GM12878 (cell line): ENCODE data around the gene EYA4. TPM values are rescaled to one million over a fixed set of nuclear protein-coding genes. Genes with fewer than 3 reads are reported as not detected.

Source experiments
- ATAC-seq: fragments of 200-7000 bp; cut with Tn5 transposase; 3 replicates; pipeline ENCODE4 v1.9.1; 2020; ENCODE audit warnings: mild to moderate bottlenecking, moderate library complexity
- BruUV-seq: library from RNA; stranded (reverse); fragments of 400-500 nt; replicated peaks from 2 replicates; lab custom pipeline; 2021; lab: Mats Ljungman, UMichigan
- CTCF ChIA-PET: fragments of 300-600 bp; sonication (Branson Sonifier 250); formaldehyde crosslinking; extraction: SDS; loops from one replicate; lab custom pipeline; 2021; ENCODE audit warnings: inconsistent platforms; lab: Yijun Ruan, JAX
- POLR2A ChIA-PET: fragments of 350-600 bp; formaldehyde crosslinking; extraction: SDS; loops from one replicate; lab custom pipeline; 2021; ENCODE audit warnings: inconsistent platforms; lab: Charles Lee
- RAD21 ChIA-PET: fragments of 300-600 bp; sonication (Branson Sonifier 250); formaldehyde crosslinking; loops from one replicate; lab custom pipeline; 2023; ENCODE audit warnings: antibody characterized with exemption; ENCODE audit not compliant: unreplicated experiment; lab: Charles Lee
- SMC1A ChIA-PET: fragments of 300-600 bp; sonication (Branson Sonifier 250); formaldehyde crosslinking; loops from one replicate; lab custom pipeline; 2023; ENCODE audit not compliant: unreplicated experiment, uncharacterized antibody; lab: Charles Lee
- DNase-seq: peaks from one replicate; pipeline ENCODE4 v3.0.0-alpha.2; 2011; ENCODE audit warnings: low read depth, low spot score
- FAIRE-seq: peaks from 3 replicates; lab custom pipeline; 2011; peaks lifted over from hg19 to GRCh38; lab: Jason Lieb, UNC
- H2AFZ ChIP-seq: 2 replicates; pipeline ENCODE4 v1.6.0; 2011; ENCODE audit warnings: low read depth, low read length, control low read depth; ENCODE audit not compliant: control insufficient read depth
- H3K27ac ChIP-seq: 2 replicates; pipeline ENCODE4 v1.5.1; 2011; ENCODE audit warnings: control low read depth; ENCODE audit not compliant: control insufficient read depth, insufficient read depth
- H3K27me3 ChIP-seq, 2 experiments: replicated peaks in 1 of 2; 2 replicates each; pipeline versions ENCODE4 v1.6.0 to v1.6.1; 2011; ENCODE audit warnings: low read length in 1 of 2; ENCODE audit not compliant: control insufficient read depth in 2 of 2, insufficient read depth in 2 of 2
- H3K36me3 ChIP-seq, 2 experiments: 2 replicates each; pipeline ENCODE4 v1.5.1; 2011; ENCODE audit warnings: low read length in 1 of 2; ENCODE audit not compliant: control insufficient read depth in 2 of 2, insufficient read depth in 2 of 2
- H3K4me1 ChIP-seq: 2 replicates; pipeline ENCODE4 v1.6.1; 2011; ENCODE audit warnings: mild to moderate bottlenecking, low read length, moderate library complexity, mixed read lengths; ENCODE audit not compliant: control insufficient read depth, insufficient read depth
- H3K4me2 ChIP-seq: 2 replicates; pipeline ENCODE4 v1.6.0; 2011; ENCODE audit warnings: control low read depth; ENCODE audit not compliant: control insufficient read depth, insufficient read depth
- H3K4me3 ChIP-seq: fragments of 200-600 bp; sonication (generic); 2 replicates; pipeline ENCODE4 v1.5.1; 2016
- H3K79me2 ChIP-seq: 2 replicates; pipeline ENCODE4 v1.6.0; 2011; ENCODE audit warnings: low read length; ENCODE audit not compliant: control insufficient read depth, insufficient read depth
- H3K9ac ChIP-seq: 2 replicates; pipeline ENCODE4 v1.8.0; 2011; ENCODE audit warnings: low read length, control low read depth, mixed read lengths; ENCODE audit not compliant: control insufficient read depth, insufficient read depth
- H3K9me3 ChIP-seq: replicated peaks from 3 replicates; pipeline ENCODE4 v1.5.1; 2011; ENCODE audit warnings: mild to moderate bottlenecking, low read length; ENCODE audit not compliant: control insufficient read depth, insufficient read depth
- H4K20me1 ChIP-seq: 2 replicates; pipeline ENCODE4 v1.6.0; 2011; ENCODE audit not compliant: control insufficient read depth, insufficient read depth
- ATF7 ChIP-seq: fragments of 450-650 bp; IDR thresholded peaks from 2 replicates; pipeline ENCODE4 v1.6.1; 2016; ENCODE audit warnings: low read depth, mild to moderate bottlenecking
- BCL11A ChIP-seq: IDR thresholded peaks from 2 replicates; pipeline ENCODE4 v1.6.1; 2011; ENCODE audit warnings: low read depth, low read length
- BMI1 ChIP-seq: fragments of 450-650 bp; IDR thresholded peaks from 2 replicates; pipeline ENCODE4 v1.6.1; 2016; ENCODE audit warnings: mild to moderate bottlenecking, moderate library complexity, borderline replicate concordance
- BRCA1 ChIP-seq: IDR thresholded peaks from 2 replicates; pipeline ENCODE4 v1.6.1; 2011; ENCODE audit warnings: low read depth, low read length, improper control_type of control experiment
- CBX5 ChIP-seq: sonication (generic); IDR thresholded peaks from 2 replicates; pipeline ENCODE4 v1.6.1; 2016; ENCODE audit warnings: low read depth, moderate library complexity, mild to moderate bottlenecking, inconsistent platforms
- JUNB ChIP-seq: IDR thresholded peaks from 2 replicates; pipeline ENCODE4 v1.6.1; 2016; ENCODE audit warnings: antibody characterized with exemption, mild to moderate bottlenecking
- KDM1A ChIP-seq: fragments of 200-600 bp; sonication (generic); IDR thresholded peaks from 2 replicates; pipeline ENCODE4 v1.6.1; 2016; ENCODE audit warnings: borderline replicate concordance
- MTA3 ChIP-seq: IDR thresholded peaks from 2 replicates; pipeline ENCODE4 v1.6.1; 2012; ENCODE audit warnings: low read length, inconsistent platforms, borderline replicate concordance
- NR2C1 ChIP-seq: fragments of 450-650 bp; IDR thresholded peaks from 2 replicates; pipeline ENCODE4 v1.6.1; 2017; ENCODE audit warnings: antibody characterized with exemption, mild to moderate bottlenecking, moderate library complexity
- NR2F1 ChIP-seq: fragments of 450-650 bp; conservative IDR thresholded peaks from 2 replicates; pipeline ENCODE4 v1.6.1; 2017; ENCODE audit warnings: mild to moderate bottlenecking
- POLR2A ChIP-seq: IDR thresholded peaks from 2 replicates; pipeline ENCODE4 v1.6.1; 2011; ENCODE audit warnings: low read depth, mild to moderate bottlenecking, low read length
- POLR2AphosphoS5 ChIP-seq: IDR thresholded peaks from 2 replicates; pipeline ENCODE4 v1.6.1; 2011; ENCODE audit warnings: mild to moderate bottlenecking, low read length, inconsistent platforms
- POU2F2 ChIP-seq: IDR thresholded peaks from 3 replicates; pipeline ENCODE4 v1.6.1; 2011; ENCODE audit warnings: low read depth, mild to moderate bottlenecking, low read length, borderline replicate concordance
- RAD21 ChIP-seq: IDR thresholded peaks from 2 replicates; pipeline ENCODE4 v1.6.1; 2011; ENCODE audit warnings: mild to moderate bottlenecking, low read depth, low read length, moderate library complexity; ENCODE audit not compliant: insufficient read depth
- RUNX3 ChIP-seq: IDR thresholded peaks from 2 replicates; pipeline ENCODE4 v1.6.1; 2012; ENCODE audit warnings: low read length, inconsistent platforms
- YBX1 ChIP-seq: fragments of 450-650 bp; IDR thresholded peaks from 2 replicates; pipeline ENCODE4 v1.6.1; 2016; ENCODE audit warnings: antibody characterized with exemption
- WGBS: methylation state at CpG from one replicate; pipeline ENCODE4 v1.1.6; 2016; ENCODE audit warnings: low lambda C conversion rate; ENCODE audit not compliant: insufficient replicate concordance, insufficient coverage; ENCODE audit errors: missing lambda C conversion rate; 5-methylcytosine and 5-hydroxymethylcytosine counted together
- in situ Hi-C: fragments of 300-500 bp; cut with MboI; formaldehyde crosslinking; loops from 9 replicates; pipeline ENCODE4 v1.14.3; 2018; ENCODE audit warnings: mixed read lengths
- intact Hi-C: fragments of 100-400 bp; cut with micrococcal nuclease; formaldehyde crosslinking; loops from one replicate; pipeline ENCODE4 v1.14.2; 2022; ENCODE audit not compliant: unreplicated experiment
- polyA plus RNA-seq, 11 experiments: library from polyadenylated mRNA; depleted of rRNA in 4 of 11; unstranded in 6 of 11; stranded (reverse) in 5 of 11; fragments of >200 nt; fragmentation: Nextera tagmentation in 4 of 11; fragmentation: Illumina TruSeq in 1 of 11; extraction: Ambion mirVana in 4 of 11; extraction: Trizol in 1 of 11; gene quantifications; 1 replicate in 1 of 11; 2 replicates in 10 of 11; pipeline versions ENCODE4 v1.2.1 to v1.2.3, GENCODE V29; 2011 to 2016; ENCODE audit warnings: inconsistent platforms in 2 of 11, missing spikeins in 2 of 11, low read depth in 1 of 11
- total RNA-seq, 4 experiments: library from RNA; depleted of rRNA in 3 of 4; stranded (reverse); fragments of >200 nt in 3 of 4; fragmentation: Illumina TruSeq in 1 of 4; extraction: Trizol in 1 of 4; gene quantifications; 2 replicates each; pipeline versions ENCODE4 v1.2.1 to v1.2.3, GENCODE V29; 2013 to 2021
- TF ChIP-seq, protein P1 (sequence below): fragments of 450-650 bp; IDR thresholded peaks from 2 replicates; pipeline ENCODE4 v1.6.1; 2017; ENCODE audit warnings: antibody characterized with exemption, mild to moderate bottlenecking, moderate library complexity
- TF ChIP-seq, protein P2 (sequence below): fragments of 450-650 bp; IDR thresholded peaks from 2 replicates; pipeline ENCODE4 v1.6.1; 2016; ENCODE audit warnings: mild to moderate bottlenecking
- TF ChIP-seq, protein P3 (sequence below): fragments of 450-650 bp; formaldehyde crosslinking; IDR thresholded peaks from 2 replicates; pipeline ENCODE4 v1.4.0; 2020; ENCODE audit warnings: mild to moderate bottlenecking, moderate library complexity

Gene EYA4
- total and polyA plus RNA-seq, 10 of the 15 experiments (the other 5 are each of a cell fraction or from before 2014, with no cell fraction given), result 0.02 TPM; not detected in 9

DNA sequence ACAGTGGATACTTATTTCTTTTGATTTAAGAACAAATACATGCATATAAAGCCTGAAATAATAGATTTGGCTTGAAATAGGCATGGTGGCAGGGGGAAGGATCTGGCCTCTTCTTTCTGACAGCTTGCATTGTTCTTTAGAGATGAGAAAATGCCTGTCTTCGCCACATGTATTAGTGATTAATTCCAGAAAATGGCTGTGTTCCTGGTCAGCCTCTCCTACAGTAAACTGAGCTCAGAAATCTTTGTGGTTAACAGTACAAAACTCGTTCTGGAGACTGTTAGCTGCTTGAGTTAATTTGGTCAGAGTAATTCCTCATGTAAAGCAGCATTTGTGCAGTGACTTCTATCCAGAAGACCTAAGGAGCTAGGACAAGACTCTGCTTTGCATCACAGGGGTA is 151.5 kb downstream of the EYA4 start:
- H3K27me3 ChIP-seq, result no peaks in the 10 kb centered on the region
- H3K36me3 ChIP-seq, result no peaks in the 10 kb centered on the region
- H3K4me3 ChIP-seq, result no peak overlapping the region
- in situ Hi-C loops (no loop called here), intact Hi-C loops (no loop called here)
- ChIA-PET CTCF (no interaction called here), POLR2A (no interaction called here), SMC1A (no interaction called here), RAD21 (no interaction called here)
- no peaks in the 10 kb centered on the region for H3K9me3 ChIP-seq
- no peaks in the 10 kb centered on the region for H4K20me1 ChIP-seq
- no peak overlapping the region for H3K4me2 ChIP-seq
- no TSS peak for BruUV-seq
- DNase-seq (no peak), ATAC-seq (no peak), FAIRE-seq (no peak)
- H3K27ac ChIP-seq, result no peak overlapping the region
- TF ChIP-seq MTA3, result no peak
- no peak for TF ChIP-seq POLR2A
- no peak for TF ChIP-seq YBX1
- TF ChIP-seq, protein P1, sequence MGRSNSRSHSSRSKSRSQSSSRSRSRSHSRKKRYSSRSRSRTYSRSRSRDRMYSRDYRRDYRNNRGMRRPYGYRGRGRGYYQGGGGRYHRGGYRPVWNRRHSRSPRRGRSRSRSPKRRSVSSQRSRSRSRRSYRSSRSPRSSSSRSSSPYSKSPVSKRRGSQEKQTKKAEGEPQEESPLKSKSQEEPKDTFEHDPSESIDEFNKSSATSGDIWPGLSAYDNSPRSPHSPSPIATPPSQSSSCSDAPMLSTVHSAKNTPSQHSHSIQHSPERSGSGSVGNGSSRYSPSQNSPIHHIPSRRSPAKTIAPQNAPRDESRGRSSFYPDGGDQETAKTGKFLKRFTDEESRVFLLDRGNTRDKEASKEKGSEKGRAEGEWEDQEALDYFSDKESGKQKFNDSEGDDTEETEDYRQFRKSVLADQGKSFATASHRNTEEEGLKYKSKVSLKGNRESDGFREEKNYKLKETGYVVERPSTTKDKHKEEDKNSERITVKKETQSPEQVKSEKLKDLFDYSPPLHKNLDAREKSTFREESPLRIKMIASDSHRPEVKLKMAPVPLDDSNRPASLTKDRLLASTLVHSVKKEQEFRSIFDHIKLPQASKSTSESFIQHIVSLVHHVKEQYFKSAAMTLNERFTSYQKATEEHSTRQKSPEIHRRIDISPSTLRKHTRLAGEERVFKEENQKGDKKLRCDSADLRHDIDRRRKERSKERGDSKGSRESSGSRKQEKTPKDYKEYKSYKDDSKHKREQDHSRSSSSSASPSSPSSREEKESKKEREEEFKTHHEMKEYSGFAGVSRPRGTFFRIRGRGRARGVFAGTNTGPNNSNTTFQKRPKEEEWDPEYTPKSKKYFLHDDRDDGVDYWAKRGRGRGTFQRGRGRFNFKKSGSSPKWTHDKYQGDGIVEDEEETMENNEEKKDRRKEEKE, result no peak
- no peak for TF ChIP-seq KDM1A
- TF ChIP-seq RAD21, result no peak
- TF ChIP-seq CBX5, result no peak
- no peak for TF ChIP-seq POU2F2
- TF ChIP-seq BRCA1, result no peak
- TF ChIP-seq, protein P2, sequence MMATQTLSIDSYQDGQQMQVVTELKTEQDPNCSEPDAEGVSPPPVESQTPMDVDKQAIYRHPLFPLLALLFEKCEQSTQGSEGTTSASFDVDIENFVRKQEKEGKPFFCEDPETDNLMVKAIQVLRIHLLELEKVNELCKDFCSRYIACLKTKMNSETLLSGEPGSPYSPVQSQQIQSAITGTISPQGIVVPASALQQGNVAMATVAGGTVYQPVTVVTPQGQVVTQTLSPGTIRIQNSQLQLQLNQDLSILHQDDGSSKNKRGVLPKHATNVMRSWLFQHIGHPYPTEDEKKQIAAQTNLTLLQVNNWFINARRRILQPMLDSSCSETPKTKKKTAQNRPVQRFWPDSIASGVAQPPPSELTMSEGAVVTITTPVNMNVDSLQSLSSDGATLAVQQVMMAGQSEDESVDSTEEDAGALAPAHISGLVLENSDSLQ, result no peak
- TF ChIP-seq ATF7, result no peak
- TF ChIP-seq BCL11A, result no peak
- TF ChIP-seq BMI1, result no peak
- no peak for TF ChIP-seq JUNB
- no peak for TF ChIP-seq NR2F1
- TF ChIP-seq, protein P3, sequence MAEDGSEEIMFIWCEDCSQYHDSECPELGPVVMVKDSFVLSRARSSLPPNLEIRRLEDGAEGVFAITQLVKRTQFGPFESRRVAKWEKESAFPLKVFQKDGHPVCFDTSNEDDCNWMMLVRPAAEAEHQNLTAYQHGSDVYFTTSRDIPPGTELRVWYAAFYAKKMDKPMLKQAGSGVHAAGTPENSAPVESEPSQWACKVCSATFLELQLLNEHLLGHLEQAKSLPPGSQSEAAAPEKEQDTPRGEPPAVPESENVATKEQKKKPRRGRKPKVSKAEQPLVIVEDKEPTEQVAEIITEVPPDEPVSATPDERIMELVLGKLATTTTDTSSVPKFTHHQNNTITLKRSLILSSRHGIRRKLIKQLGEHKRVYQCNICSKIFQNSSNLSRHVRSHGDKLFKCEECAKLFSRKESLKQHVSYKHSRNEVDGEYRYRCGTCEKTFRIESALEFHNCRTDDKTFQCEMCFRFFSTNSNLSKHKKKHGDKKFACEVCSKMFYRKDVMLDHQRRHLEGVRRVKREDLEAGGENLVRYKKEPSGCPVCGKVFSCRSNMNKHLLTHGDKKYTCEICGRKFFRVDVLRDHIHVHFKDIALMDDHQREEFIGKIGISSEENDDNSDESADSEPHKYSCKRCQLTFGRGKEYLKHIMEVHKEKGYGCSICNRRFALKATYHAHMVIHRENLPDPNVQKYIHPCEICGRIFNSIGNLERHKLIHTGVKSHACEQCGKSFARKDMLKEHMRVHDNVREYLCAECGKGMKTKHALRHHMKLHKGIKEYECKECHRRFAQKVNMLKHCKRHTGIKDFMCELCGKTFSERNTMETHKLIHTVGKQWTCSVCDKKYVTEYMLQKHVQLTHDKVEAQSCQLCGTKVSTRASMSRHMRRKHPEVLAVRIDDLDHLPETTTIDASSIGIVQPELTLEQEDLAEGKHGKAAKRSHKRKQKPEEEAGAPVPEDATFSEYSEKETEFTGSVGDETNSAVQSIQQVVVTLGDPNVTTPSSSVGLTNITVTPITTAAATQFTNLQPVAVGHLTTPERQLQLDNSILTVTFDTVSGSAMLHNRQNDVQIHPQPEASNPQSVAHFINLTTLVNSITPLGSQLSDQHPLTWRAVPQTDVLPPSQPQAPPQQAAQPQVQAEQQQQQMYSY (CRISPR knock-in tag), result no peak
- no peak for TF ChIP-seq RUNX3
- TF ChIP-seq POLR2AphosphoS5, result no peak
- no peak for TF ChIP-seq NR2C1
- WGBS, result 5% methylated on average over 2 of the region's 2 CpGs
- no peaks in the 10 kb centered on the region for H3K79me2 ChIP-seq
- H3K9ac ChIP-seq, result no peak overlapping the region
- no peaks in the 10 kb centered on the region for H3K4me1 ChIP-seq
- no peak overlapping the region for H2AFZ ChIP-seq
